GF-D8 (cell line): Measurements from ENCODE around the gene TSPYL2.

Experiments
- DNase-seq: peaks from one replicate; lab custom pipeline; 2025; lab: John Stamatoyannopoulos, UW

Gene TSPYL2

GRCh38 chrX:53125506-53125905 is 43.3 kb downstream of the TSPYL2 start:
- DNase-seq, result no peak

GRCh38 chrX:53126377-53126776 is 44.2 kb downstream of the TSPYL2 start:
- DNase-seq, result no peak

- DNase-seq, result no peak
Observed at GRCh38 chrX:53128097-53128749, 46.1 kb downstream of the TSPYL2 start.

- DNase-seq, result no peak
Observed at GRCh38 chrX:53133400-53133799, 51.2 kb downstream of the TSPYL2 start.

GRCh38 chrX:53135581-53135980 is 53.4 kb downstream of the TSPYL2 start:
- no peak for DNase-seq
